Stimulated activated memory B cell treated with anti-CD40 and anti-IgM and Interleukin-4, amounts not matched to agents 10 μg/mL and 1 μg/mL and 100 μg/mL, for 72 hours (primary cell): ENCODE measurements around the gene BMP2.

Experiments
- ATAC-seq: fragments of 150-1000 bp; cut with Tn5 transposase; 2 replicates; pipeline ENCODE4 v1.10.0; 2021
- H3K27ac Mint-ChIP-seq: one replicate; pipeline ENCODE4 v1.8.0; 2022; ENCODE audit warnings: mild to moderate bottlenecking, mixed read lengths
- H3K27me3 Mint-ChIP-seq: one replicate; pipeline ENCODE4 v1.8.0; 2022; ENCODE audit warnings: mixed read lengths
- H3K36me3 Mint-ChIP-seq: one replicate; pipeline ENCODE4 v1.8.0; 2022; ENCODE audit warnings: mixed read lengths
- H3K4me1 Mint-ChIP-seq: one replicate; pipeline ENCODE4 v1.8.0; 2022; ENCODE audit warnings: mixed read lengths
- H3K4me3 Mint-ChIP-seq: one replicate; pipeline ENCODE4 v1.8.0; 2022; ENCODE audit warnings: mild to moderate bottlenecking, moderate library complexity, mixed read lengths
- H3K9me3 Mint-ChIP-seq: one replicate; pipeline ENCODE4 v1.8.0; 2022; ENCODE audit warnings: mixed read lengths

The BMP2 gene

DNA sequence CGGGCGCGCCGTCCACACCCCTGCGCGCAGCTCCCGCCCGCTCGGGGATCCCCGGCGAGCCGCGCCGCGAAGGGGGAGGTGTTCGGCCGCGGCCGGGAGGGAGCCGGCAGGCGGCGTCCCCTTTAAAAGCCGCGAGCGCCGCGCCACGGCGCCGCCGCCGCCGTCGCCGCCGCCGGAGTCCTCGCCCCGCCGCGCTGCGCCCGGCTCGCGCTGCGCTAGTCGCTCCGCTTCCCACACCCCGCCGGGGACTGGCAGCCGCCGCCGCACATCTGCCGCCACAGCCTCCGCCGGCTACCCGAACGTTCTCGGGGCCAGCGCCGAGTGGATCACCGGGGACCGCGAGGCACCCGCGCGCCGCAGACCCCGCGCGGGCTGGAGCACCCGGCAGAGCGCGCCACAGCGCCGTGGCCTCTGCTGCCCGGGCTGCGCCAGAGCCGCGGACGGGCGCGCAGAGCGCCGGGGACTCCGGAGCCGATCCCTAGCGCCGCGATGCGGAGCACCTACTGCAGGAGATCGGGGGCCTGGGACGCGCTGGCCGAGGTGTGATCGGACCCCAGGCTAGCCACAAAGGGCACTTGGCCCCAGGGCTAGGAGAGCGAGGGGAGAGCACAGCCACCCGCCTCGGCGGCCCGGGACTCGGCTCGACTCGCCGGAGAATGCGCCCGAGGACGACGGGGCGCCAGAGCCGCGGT, at the start of gene BMP2:
TSS of gene BMP2 (plus strand) at position 151 of the 692 bp plus-strand sequence. CDS start 2,441 bp downstream, outside the sequence.
- no peaks in the 10 kb centered on the region for H3K36me3 Mint-ChIP-seq

DNA sequence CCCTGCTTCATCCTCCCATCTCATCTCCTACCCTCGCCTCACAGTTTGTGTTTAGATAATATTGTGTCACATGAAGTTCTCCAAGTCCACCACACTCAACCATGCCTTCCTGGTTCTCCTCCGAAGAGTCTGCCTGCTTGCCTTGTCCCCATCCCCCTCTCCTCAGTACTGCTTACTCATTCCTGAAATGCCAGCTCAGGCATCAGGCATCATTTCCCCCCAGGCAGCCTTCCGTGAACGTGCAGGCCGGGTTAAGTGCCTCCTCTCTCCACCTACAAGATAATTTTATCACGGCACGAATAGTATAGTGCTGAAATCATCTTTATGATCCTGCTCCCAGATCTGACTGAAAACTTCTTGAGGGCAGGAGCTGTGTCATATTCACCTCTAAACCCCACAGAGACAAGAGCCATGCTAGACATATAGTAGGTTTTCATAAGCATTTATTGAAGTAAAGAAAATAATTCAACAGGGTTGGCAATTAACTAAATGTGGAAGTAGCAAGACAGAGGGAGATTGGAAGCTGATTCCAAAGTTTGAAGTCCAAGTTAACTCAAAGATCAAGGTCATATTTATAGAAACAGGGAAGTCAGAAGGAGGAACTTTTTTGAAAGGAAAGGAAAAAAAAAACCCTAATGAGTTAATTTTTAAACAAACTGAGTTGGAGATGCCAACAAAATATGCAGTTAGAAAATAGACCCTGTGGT, 48.7 kb upstream of the BMP2 start:
- Mint-ChIP-seq H3K27ac (no peak overlapping the region), H3K36me3 (no peaks in the 10 kb centered on the region), H3K27me3 (no peaks in the 10 kb centered on the region), H3K4me3 (no peak overlapping the region), H3K9me3 (peaks cover 10% of the 10 kb centered on the region), H3K4me1 (no peaks in the 10 kb centered on the region)
- no peak for ATAC-seq

More for the DNA sequence above, at the start of gene BMP2:
- Mint-ChIP-seq H3K27ac (no peak within 1 kb of the TSS), H3K9me3 (peaks cover 2% of the 10 kb centered on the region), H3K27me3 (peaks cover 42% of the 10 kb centered on the region), H3K4me1 (no peaks in the 10 kb centered on the region), H3K4me3 (peak within 1 kb of the TSS; percentile 38)
- no peak for ATAC-seq

DNA sequence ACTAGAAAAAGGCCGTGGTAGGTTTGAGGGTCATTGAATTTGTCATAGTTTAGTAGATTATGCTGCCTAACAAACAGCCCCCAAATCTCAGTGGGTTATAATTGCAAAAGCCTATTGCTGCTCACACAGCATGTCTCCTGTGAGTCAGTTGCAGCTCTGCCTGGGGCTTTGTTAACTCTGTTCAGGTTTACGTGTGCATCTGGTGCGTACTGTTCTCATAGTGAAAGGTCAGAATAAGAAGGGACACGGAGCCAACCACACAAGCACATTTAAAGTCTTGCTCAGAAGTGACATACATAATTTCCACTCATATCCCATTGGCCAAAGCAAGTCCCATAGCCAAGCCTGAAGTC, 48.1 kb upstream of the BMP2 start:
- Mint-ChIP-seq H3K36me3 (no peaks in the 10 kb centered on the region), H3K9me3 (peaks cover 10% of the 10 kb centered on the region), H3K4me3 (no peak overlapping the region), H3K27ac (no peak overlapping the region), H3K27me3 (no peaks in the 10 kb centered on the region), H3K4me1 (no peaks in the 10 kb centered on the region)
- ATAC-seq = no peak

DNA sequence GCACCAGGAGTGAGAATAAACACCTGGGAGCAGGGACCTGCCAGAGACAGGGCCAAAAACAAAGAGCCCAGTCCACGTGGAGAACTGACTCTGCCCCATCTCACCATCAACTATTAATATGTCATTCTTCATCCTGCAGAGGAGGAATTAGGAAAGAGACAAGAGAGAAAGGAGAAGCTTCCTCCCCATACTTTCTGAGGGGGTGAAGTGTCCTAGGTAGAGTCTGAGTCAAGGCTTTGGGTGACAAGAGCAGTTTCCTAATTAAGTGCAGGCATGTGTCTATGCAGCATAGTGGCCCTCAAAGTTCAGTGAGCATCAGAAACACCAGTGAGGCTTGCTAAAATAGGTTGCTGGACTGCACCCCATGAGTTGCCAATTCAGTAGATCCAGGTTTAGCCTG, 40.7 kb upstream of the BMP2 start:
- Mint-ChIP-seq H3K36me3 (no peaks in the 10 kb centered on the region), H3K4me3 (no peak overlapping the region), H3K27ac (no peak overlapping the region), H3K4me1 (no peaks in the 10 kb centered on the region), H3K9me3 (no peaks in the 10 kb centered on the region), H3K27me3 (no peaks in the 10 kb centered on the region)
- ATAC-seq = no peak

DNA sequence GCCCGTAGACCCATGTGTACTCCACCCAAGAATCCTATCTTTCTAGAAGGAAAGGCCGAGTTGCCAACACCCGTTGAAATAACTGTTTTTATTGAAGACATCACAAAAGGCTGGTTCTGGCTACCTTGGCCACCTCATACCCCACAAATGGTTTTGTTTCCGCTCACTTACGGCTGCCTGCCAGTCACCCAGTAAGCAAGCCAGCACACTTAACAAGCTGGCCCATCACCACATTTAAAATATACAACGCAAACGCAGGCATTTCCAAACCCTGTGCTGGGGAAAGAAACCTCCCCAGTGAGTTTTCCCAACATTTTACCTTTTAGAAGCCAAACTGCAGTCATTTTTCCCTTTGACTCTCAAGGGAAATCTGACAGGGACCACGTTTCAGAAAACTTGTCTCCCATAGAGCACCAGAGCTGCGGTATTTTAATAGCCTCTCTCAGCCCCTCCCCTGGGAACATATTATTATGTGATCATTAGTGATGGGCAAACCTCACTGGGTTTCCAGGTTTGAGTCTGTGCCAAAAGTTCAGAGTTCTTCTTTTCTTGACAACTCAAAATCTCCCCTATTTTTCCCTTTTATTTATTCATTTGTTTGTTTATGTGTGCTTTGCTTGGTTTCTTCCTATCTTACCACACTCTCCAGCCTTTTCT, 36.7 kb upstream of the BMP2 start:
- Mint-ChIP-seq H3K9me3 (peaks cover 1% of the 10 kb centered on the region), H3K27me3 (no peaks in the 10 kb centered on the region), H3K4me3 (no peak overlapping the region), H3K4me1 (no peaks in the 10 kb centered on the region), H3K36me3 (no peaks in the 10 kb centered on the region), H3K27ac (no peak overlapping the region)
- ATAC-seq = no peak

GRCh38 chr20:6732001-6732447, 35.5 kb upstream of the BMP2 start:
- Mint-ChIP-seq H3K36me3 (no peaks in the 10 kb centered on the region), H3K4me3 (no peak overlapping the region), H3K9me3 (peaks cover 3% of the 10 kb centered on the region), H3K4me1 (no peaks in the 10 kb centered on the region), H3K27ac (no peak overlapping the region), H3K27me3 (no peaks in the 10 kb centered on the region)
- no peak for ATAC-seq

GRCh38 chr20:6732851-6733250, 34.6 kb upstream of the BMP2 start:
- Mint-ChIP-seq H3K27ac (no peak overlapping the region), H3K4me1 (no peaks in the 10 kb centered on the region), H3K36me3 (no peaks in the 10 kb centered on the region), H3K9me3 (peaks cover 3% of the 10 kb centered on the region), H3K27me3 (no peaks in the 10 kb centered on the region), H3K4me3 (no peak overlapping the region)
- no peak for ATAC-seq

DNA sequence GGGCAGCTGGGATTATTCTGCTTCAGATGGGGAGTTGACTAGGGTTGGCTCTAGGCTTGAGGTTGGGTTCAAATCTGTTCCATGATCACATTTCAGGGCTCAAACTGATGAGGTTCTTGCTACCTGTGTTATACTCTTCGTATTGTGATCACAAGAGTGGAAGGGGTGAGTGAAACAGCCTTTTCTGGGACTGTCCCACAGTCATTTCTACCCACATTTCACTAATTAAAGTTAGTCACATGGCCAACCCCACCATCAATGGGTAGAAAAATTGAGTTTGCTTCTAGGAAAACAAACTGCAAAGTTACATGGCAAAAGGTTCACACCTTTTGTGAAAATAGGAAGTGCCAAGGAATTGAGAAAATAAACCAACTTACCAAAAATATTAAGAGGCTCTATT, 33.5 kb upstream of the BMP2 start:
- Mint-ChIP-seq H3K27me3 (no peaks in the 10 kb centered on the region), H3K4me3 (no peak overlapping the region), H3K36me3 (no peaks in the 10 kb centered on the region), H3K27ac (no peak overlapping the region), H3K4me1 (no peaks in the 10 kb centered on the region), H3K9me3 (peaks cover 6% of the 10 kb centered on the region)
- ATAC-seq = no peak

DNA sequence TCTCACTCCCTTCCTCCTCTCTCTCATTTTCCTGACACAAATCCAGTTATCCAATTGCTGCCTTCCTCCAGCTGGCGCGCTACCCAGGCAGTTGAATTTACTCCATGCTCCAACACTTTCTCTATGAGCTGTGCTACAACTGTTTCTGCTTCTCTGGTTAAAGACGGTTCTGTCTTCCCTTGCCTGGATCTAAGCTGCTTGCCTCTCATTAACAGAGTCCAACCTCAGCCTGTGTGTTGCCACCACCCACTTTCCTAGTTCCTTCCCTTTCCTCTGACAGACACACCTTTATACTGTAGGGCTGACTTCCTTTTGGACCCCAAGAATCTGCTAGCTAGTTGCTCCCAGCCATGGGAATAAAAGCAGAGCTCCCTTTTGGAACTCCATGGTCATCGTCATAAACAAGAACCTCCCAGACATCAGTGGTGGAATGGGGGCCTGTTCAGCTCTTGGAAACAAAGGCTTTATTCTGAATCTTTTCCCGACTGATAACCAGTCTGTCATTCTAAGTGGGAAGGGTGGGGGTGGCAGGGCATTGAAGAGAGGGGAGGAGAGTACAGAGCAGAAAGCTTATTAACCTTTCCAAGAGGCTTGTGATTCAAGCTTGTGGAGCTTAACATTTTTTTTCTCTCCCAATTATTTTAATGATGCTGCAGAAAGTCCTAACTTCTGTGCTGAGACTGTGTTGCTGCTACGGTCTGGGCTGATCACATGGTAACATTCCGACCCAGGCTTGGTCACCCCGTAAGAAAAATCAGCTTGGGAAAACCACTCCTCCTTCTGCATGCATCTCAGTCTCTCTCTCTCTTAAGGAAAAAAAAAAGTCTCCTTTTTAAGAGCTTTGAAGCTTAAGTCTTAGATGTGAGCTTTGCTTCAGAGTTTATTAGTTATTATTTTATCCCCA, 31.3 kb upstream of the BMP2 start:
- Mint-ChIP-seq H3K9me3 (peaks cover 6% of the 10 kb centered on the region), H3K36me3 (no peaks in the 10 kb centered on the region), H3K4me3 (no peak overlapping the region), H3K27ac (no peak overlapping the region), H3K4me1 (no peaks in the 10 kb centered on the region), H3K27me3 (no peaks in the 10 kb centered on the region)
- no peak for ATAC-seq

DNA sequence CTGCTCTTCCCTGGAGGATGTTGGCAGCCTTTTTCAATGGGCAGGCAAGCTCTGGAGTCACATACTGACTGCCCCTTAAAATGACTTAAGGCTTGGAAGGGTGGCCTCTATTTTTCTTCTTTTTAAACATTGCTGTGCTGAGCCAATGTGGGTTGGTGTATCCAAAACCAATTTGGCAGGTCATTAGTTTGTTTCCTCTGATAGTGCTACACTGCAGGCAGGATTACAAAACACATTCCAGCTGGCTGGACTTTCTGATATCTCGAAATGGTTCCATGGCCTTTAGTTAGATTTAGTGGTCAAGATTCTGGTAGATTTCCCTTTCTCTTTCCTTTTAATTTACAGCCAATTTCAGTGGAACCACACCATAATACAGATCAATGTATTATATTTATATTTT, 28.1 kb upstream of the BMP2 start:
- H3K27ac Mint-ChIP-seq = no peak overlapping the region
- peaks cover 6% of the 10 kb centered on the region for H3K9me3 Mint-ChIP-seq
- H3K4me1 Mint-ChIP-seq = no peaks in the 10 kb centered on the region
- no peaks in the 10 kb centered on the region for H3K27me3 Mint-ChIP-seq
- ATAC-seq = no peak
- H3K4me3 Mint-ChIP-seq = no peak overlapping the region
- no peaks in the 10 kb centered on the region for H3K36me3 Mint-ChIP-seq

- Mint-ChIP-seq H3K27me3 (no peaks in the 10 kb centered on the region), H3K9me3 (peaks cover 6% of the 10 kb centered on the region), H3K4me1 (no peaks in the 10 kb centered on the region), H3K27ac (no peak overlapping the region), H3K36me3 (no peaks in the 10 kb centered on the region), H3K4me3 (no peak overlapping the region)
- ATAC-seq = no peak
Measured at GRCh38 chr20:6740096-6740495, 27.4 kb upstream of the BMP2 start.

DNA sequence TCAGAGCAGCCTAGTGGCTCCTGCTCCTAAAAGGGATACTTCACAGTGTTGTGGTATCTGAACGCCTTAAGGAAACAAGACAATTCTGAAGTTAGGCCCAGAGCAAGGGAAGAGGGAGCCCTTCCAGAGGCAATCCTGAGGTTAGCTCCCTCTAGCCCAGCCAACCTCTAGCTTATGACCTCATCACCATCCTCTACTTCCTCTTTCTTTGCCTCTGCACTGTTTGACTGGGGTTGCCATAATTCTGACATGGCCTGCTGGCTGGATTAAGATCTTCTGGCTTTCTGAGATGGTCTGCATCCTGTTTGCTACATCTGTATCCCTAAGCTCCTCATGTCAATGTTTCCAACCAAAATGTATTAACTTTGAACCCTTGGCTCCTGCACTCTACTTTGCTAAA, 23.3 kb upstream of the BMP2 start:
- Mint-ChIP-seq H3K9me3 (no peaks in the 10 kb centered on the region), H3K4me3 (no peak overlapping the region), H3K27ac (no peak overlapping the region), H3K36me3 (no peaks in the 10 kb centered on the region), H3K27me3 (no peaks in the 10 kb centered on the region), H3K4me1 (no peaks in the 10 kb centered on the region)
- ATAC-seq = no peak

GRCh38 chr20:6744805-6745204, 22.7 kb upstream of the BMP2 start:
- Mint-ChIP-seq H3K4me3 (no peak overlapping the region), H3K4me1 (no peaks in the 10 kb centered on the region), H3K27me3 (no peaks in the 10 kb centered on the region), H3K27ac (no peak overlapping the region), H3K36me3 (no peaks in the 10 kb centered on the region), H3K9me3 (no peaks in the 10 kb centered on the region)
- no peak for ATAC-seq

DNA sequence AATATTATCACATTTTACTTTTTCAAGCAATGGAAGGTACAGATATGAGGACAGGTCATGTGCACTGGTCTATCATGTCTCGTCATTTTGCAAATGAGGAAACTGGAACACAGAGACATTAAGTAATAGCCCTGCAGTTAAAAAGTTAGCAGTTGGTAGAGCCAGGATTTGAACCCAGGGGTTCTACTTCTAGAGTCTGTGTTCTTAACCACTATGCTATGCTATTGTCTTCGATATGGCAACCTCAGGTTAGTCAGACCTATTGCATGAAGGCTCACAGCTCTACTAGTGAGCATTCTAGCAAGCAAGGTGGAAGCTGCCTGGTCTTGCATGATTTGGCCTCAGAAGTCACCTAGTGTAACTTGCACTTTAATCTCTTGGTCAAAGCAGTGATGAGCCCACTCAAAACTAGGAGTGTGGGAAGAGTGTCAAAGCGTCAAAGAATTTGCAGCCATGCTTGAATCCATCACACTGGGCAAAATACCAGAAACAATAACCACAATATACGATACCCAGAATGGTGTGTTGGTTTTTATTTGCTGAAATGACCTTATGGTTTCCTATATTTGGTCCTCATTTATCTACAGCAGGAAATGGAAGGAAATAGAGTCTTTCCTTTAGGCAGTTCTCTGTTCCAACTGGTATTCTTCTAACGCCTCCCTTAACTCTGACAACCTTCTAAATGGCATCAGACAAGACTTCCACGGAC, 20.4 kb upstream of the BMP2 start:
- no peaks in the 10 kb centered on the region for H3K36me3 Mint-ChIP-seq
- H3K4me1 Mint-ChIP-seq = no peaks in the 10 kb centered on the region
- ATAC-seq = no peak
- no peak overlapping the region for H3K4me3 Mint-ChIP-seq
- no peaks in the 10 kb centered on the region for H3K27me3 Mint-ChIP-seq
- H3K27ac Mint-ChIP-seq = no peak overlapping the region
- no peaks in the 10 kb centered on the region for H3K9me3 Mint-ChIP-seq

GRCh38 chr20:6750438-6750837, 17.0 kb upstream of the BMP2 start:
- ATAC-seq = no peak
- Mint-ChIP-seq H3K36me3 (no peaks in the 10 kb centered on the region), H3K27ac (no peak overlapping the region), H3K27me3 (no peaks in the 10 kb centered on the region), H3K4me3 (no peak overlapping the region), H3K4me1 (no peaks in the 10 kb centered on the region), H3K9me3 (peaks cover 3% of the 10 kb centered on the region)
